Measurements from ENCODE around the gene ANKAR.

DNA sequence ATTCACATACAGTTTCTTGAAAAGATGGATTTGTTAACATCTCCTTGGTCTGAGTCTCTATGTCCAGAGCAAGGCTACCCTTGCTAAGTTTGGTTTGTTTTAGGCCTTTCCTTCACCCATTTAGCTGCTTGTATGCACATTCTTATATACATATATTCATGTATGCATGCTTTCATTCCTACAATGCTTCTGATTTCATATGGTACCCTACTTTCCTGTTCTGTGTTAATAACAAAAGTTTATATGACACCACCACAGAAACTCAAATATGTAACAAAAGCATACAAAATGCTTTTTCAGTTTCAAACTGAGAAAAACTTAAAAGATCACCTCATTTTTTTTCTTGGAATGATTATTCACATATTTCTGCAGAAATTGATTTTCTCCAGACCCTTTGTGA, 48.7 kb downstream of the ANKAR start:
- TF ChIP-seq, protein P1, sequence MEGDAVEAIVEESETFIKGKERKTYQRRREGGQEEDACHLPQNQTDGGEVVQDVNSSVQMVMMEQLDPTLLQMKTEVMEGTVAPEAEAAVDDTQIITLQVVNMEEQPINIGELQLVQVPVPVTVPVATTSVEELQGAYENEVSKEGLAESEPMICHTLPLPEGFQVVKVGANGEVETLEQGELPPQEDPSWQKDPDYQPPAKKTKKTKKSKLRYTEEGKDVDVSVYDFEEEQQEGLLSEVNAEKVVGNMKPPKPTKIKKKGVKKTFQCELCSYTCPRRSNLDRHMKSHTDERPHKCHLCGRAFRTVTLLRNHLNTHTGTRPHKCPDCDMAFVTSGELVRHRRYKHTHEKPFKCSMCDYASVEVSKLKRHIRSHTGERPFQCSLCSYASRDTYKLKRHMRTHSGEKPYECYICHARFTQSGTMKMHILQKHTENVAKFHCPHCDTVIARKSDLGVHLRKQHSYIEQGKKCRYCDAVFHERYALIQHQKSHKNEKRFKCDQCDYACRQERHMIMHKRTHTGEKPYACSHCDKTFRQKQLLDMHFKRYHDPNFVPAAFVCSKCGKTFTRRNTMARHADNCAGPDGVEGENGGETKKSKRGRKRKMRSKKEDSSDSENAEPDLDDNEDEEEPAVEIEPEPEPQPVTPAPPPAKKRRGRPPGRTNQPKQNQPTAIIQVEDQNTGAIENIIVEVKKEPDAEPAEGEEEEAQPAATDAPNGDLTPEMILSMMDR (IDR thresholded peaks at IDR 0.05; ENCODE audit: low read length), result no peak
- no peak for TF ChIP-seq EZH2 (IDR thresholded peaks at IDR 0.05; ENCODE audit: borderline replicate concordance, low read length)
